HEK293 (cell line): ENCODE data around the gene C9orf153.

ENCODE experiments used
- CTCF ChIA-PET: fragments of 350-600 bp; formaldehyde crosslinking; extraction: SDS; loops from one replicate; lab custom pipeline; 2021; ENCODE audit warnings: antibody characterized with exemption; lab: Yijun Ruan, JAX
- POLR2A ChIA-PET: fragments of 300-600 bp; formaldehyde crosslinking; extraction: SDS; loops from one replicate; lab custom pipeline; 2020; ENCODE audit warnings: antibody characterized with exemption, inconsistent platforms; lab: Yijun Ruan, JAX
- H3K27ac ChIP-seq: fragments of 200-500 bp; sonication (Bioruptor generic); 2 replicates; pipeline ENCODE4 v1.5.1; 2014; ENCODE audit warnings: low read depth, low read length, control low read depth, inconsistent platforms; ENCODE audit errors: extremely low read depth
- H3K36me3 ChIP-seq, 2 experiments: fragments of 200-500 bp in 1 of 2; sonication (Bioruptor generic) in 1 of 2; 1 replicate in 1 of 2; 2 replicates in 1 of 2; pipeline ENCODE4 v1.5.1; 2014 to 2017; ENCODE audit warnings: inconsistent platforms in 2 of 2, low read length in 2 of 2; ENCODE audit not compliant: control insufficient read depth in 2 of 2, insufficient read depth in 1 of 2
- H3K4me1 ChIP-seq: fragments of 200-500 bp; sonication (Bioruptor generic); 2 replicates; pipeline ENCODE4 v1.5.1; 2014; ENCODE audit warnings: mild to moderate bottlenecking, low read length, inconsistent platforms; ENCODE audit not compliant: control insufficient read depth, insufficient read depth
- H3K4me3 ChIP-seq: 2 replicates; pipeline ENCODE4 v1.5.1; 2011; ENCODE audit warnings: low read depth, mild to moderate bottlenecking, control low read depth, low read length, moderate library complexity
- H3K9me3 ChIP-seq: fragments of 200-500 bp; sonication (Bioruptor generic); 2 replicates; pipeline ENCODE4 v1.5.1; 2014; ENCODE audit warnings: low read depth, low read length, inconsistent platforms; ENCODE audit not compliant: control insufficient read depth, insufficient read depth
- AEBP2 ChIP-seq: fragments of 450-650 bp; formaldehyde crosslinking; IDR thresholded peaks from 2 replicates; pipeline ENCODE4 v1.5.1; 2016; ENCODE audit warnings: missing biosample characterization, missing genetic modification characterization, borderline replicate concordance
- ATF2 ChIP-seq: fragments of 450-650 bp; formaldehyde crosslinking; IDR thresholded peaks from 2 replicates; pipeline ENCODE4 v1.5.1; 2016; ENCODE audit warnings: missing biosample characterization, missing genetic modification characterization, low read depth
- GLIS2 ChIP-seq: fragments of 450-650 bp; formaldehyde crosslinking; IDR thresholded peaks from 2 replicates; pipeline ENCODE4 v1.5.1; 2016; ENCODE audit warnings: missing biosample characterization, missing genetic modification characterization
- KLF10 ChIP-seq: fragments of 450-650 bp; IDR thresholded peaks from 2 replicates; pipeline ENCODE4 v1.5.1; 2018; ENCODE audit warnings: missing biosample characterization, mild to moderate bottlenecking, missing genetic modification characterization
- PBX3 ChIP-seq: sonication (generic); formaldehyde crosslinking; IDR thresholded peaks from 2 replicates; pipeline ENCODE4 v1.8.1; 2022; ENCODE audit warnings: mild to moderate bottlenecking, moderate library complexity, missing genetic modification reagents
- SCRT1 ChIP-seq: fragments of 450-650 bp; formaldehyde crosslinking; IDR thresholded peaks from 2 replicates; pipeline ENCODE4 v1.5.1; 2016; ENCODE audit warnings: missing biosample characterization, missing genetic modification characterization, borderline replicate concordance
- SCRT2 ChIP-seq: fragments of 450-650 bp; formaldehyde crosslinking; IDR thresholded peaks from 2 replicates; pipeline ENCODE4 v1.5.1; 2016; ENCODE audit warnings: missing biosample characterization, missing genetic modification characterization
- SETDB1 ChIP-seq: IDR thresholded peaks from one replicate; pipeline ENCODE4 v1.6.1; 2017; ENCODE audit warnings: mild to moderate bottlenecking, low read length, moderate library complexity, mixed read lengths; ENCODE audit not compliant: insufficient read length
- ZBTB11 ChIP-seq: fragments of 450-650 bp; formaldehyde crosslinking; conservative IDR thresholded peaks from 2 replicates; pipeline ENCODE4 v1.5.1; 2016; ENCODE audit warnings: low read depth, missing biosample characterization, missing genetic modification characterization
- ZBTB6 ChIP-seq: fragments of 450-650 bp; formaldehyde crosslinking; IDR thresholded peaks from 2 replicates; pipeline ENCODE4 v1.5.1; 2017; ENCODE audit warnings: missing biosample characterization, missing genetic modification characterization
- ZBTB8A ChIP-seq: fragments of 450-650 bp; formaldehyde crosslinking; IDR thresholded peaks from 2 replicates; pipeline ENCODE4 v1.5.1; 2016; ENCODE audit warnings: missing biosample characterization, missing genetic modification characterization
- ZFP37 ChIP-seq: fragments of 450-650 bp; formaldehyde crosslinking; IDR thresholded peaks from 2 replicates; pipeline ENCODE4 v1.5.1; 2016; ENCODE audit warnings: missing biosample characterization, missing genetic modification characterization
- ZNF521 ChIP-seq: fragments of 450-650 bp; formaldehyde crosslinking; IDR thresholded peaks from 2 replicates; pipeline ENCODE4 v1.5.1; 2017; ENCODE audit warnings: missing biosample characterization, mild to moderate bottlenecking, missing genetic modification characterization
- ZNF654 ChIP-seq: fragments of 450-650 bp; formaldehyde crosslinking; IDR thresholded peaks from 2 replicates; pipeline ENCODE4 v1.5.1; 2016; ENCODE audit warnings: low read depth, missing biosample characterization, missing genetic modification characterization
- ZNF768 ChIP-seq: fragments of 450-650 bp; formaldehyde crosslinking; IDR thresholded peaks from 2 replicates; pipeline ENCODE4 v1.5.1; 2018; ENCODE audit warnings: missing biosample characterization, mild to moderate bottlenecking, missing genetic modification characterization
- ZNF791 ChIP-seq: fragments of 450-650 bp; formaldehyde crosslinking; IDR thresholded peaks from 2 replicates; pipeline ENCODE4 v1.5.1; 2016; ENCODE audit warnings: missing biosample characterization, missing genetic modification characterization

Gene C9orf153

GRCh38 chr9:86279839-86280238, 20.4 kb upstream of the C9orf153 start (continued):
- TF ChIP-seq ZFP37 (tag by site-specific recombination) (no peak), ZBTB6 (tag by site-specific recombination) (no peak), KLF10 (tag by site-specific recombination) (no peak)

- no peak overlapping the region for H3K27ac ChIP-seq
- no peak overlapping the region for H3K4me3 ChIP-seq
- TF ChIP-seq PBX3 (CRISPR knock-in tag): no peak
- TF ChIP-seq ZNF768 (tag by site-specific recombination): no peak
- peak; percentile 91 for TF ChIP-seq SCRT1 (tag by site-specific recombination)
- TF ChIP-seq SCRT2 (tag by site-specific recombination): peak; percentile 96
- no peak for TF ChIP-seq ZFP37 (tag by site-specific recombination)
- no peak for TF ChIP-seq ATF2 (tag by site-specific recombination)
- H3K4me1 ChIP-seq: no peaks in the 10 kb centered on the region
- no peaks in the 10 kb centered on the region for H3K9me3 ChIP-seq
- ChIA-PET POLR2A (no interaction called here), CTCF (interaction anchor here (0.6 to 3.3 kb wide), 4 partner anchors 9 to 248 kb away, joined by 3 to 17 read pairs (median 4); no protein-coding TSS in a partner anchor)
- H3K36me3 ChIP-seq: peaks cover 0 to 39% of the 10 kb centered on the region in 2 experiments; a peak in 2 of 3 replicates
These were observed 17.6 kb upstream of the C9orf153 start for GRCh38 chr9:86277072-86277471.

- Histone ChIP-seq H3K27ac (no peak overlapping the region), H3K4me1 (no peaks in the 10 kb centered on the region), H3K9me3 (no peaks in the 10 kb centered on the region), H3K36me3 (peaks cover 4 to 50% of the 10 kb centered on the region in 2 experiments), H3K4me3 (no peak overlapping the region)
- TF ChIP-seq ZNF791 (tag by site-specific recombination) (no peak), SETDB1 (no peak), ZNF654 (tag by site-specific recombination) (peak; percentile 35)
- ChIA-PET POLR2A (interaction anchor here (1.4 kb wide), 1 partner anchor 10 kb away, joined by 3 read pairs; no protein-coding TSS in a partner anchor), CTCF (interaction anchor here (0.6 to 3.3 kb wide), 6 partner anchors 8 to 663 kb away, joined by 3 to 17 read pairs (median 4); no protein-coding TSS in a partner anchor)
These were observed 16.5 kb upstream of the C9orf153 start for GRCh38 chr9:86275962-86276361.

- ChIA-PET CTCF (interaction anchor here (0.6 to 3.3 kb wide), 4 partner anchors 22 to 73 kb away, joined by 3 to 17 read pairs (median 4); no protein-coding TSS in a partner anchor), POLR2A (interaction anchor here (0.7 to 1.4 kb wide), 2 partner anchors 9 to 88 kb away, joined by 3 read pairs; no protein-coding TSS in a partner anchor)
- peaks cover 4 to 50% of the 10 kb centered on the region in 2 experiments for H3K36me3 ChIP-seq
- no peak overlapping the region for H3K27ac ChIP-seq
- H3K4me1 ChIP-seq: no peaks in the 10 kb centered on the region
- H3K4me3 ChIP-seq: no peak overlapping the region
- no peaks in the 10 kb centered on the region for H3K9me3 ChIP-seq
- TF ChIP-seq AEBP2 (tag by site-specific recombination): no peak
- TF ChIP-seq ZNF521 (tag by site-specific recombination): no peak
- TF ChIP-seq ZBTB8A (tag by site-specific recombination): no peak
- no peak for TF ChIP-seq GLIS2
- TF ChIP-seq ZBTB11: no peak
These were observed 15.6 kb upstream of the C9orf153 start for GRCh38 chr9:86274821-86275643.
